GM12875 (cell line): ENCODE measurements around the gene ATP8A2.

Experiments used
- H3K4me3 ChIP-seq: one replicate; pipeline ENCODE4 v1.5.1; 2011; ENCODE audit warnings: low read depth, low read length, control low read depth
- TF ChIP-seq, protein P1 (sequence below): IDR thresholded peaks from 2 replicates; pipeline ENCODE4 v1.5.1; 2011; ENCODE audit warnings: low read depth, mild to moderate bottlenecking, control low read depth, inconsistent platforms, low read length, moderate library complexity, borderline replicate concordance; ENCODE audit not compliant: insufficient read depth

The ATP8A2 gene

DNA sequence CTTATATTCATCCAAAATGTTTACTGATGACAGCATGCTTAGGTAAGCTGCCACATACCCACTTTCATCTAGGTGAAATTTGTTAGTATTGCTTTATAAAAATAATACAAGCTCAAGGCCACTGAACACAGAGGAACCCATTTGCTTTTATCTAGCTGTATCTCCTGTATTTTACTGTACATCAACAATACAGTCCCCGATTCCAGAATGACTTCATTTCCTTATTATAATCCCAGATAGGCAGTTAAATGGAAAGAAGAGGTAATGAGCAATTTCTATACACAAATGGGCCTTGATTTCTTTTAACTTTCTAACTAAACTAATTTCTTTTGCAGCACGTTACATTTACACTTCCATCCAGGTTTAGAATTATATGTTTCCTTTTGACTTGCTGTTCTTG, 593.8 kb downstream of the ATP8A2 start:
- TF ChIP-seq, protein P1, sequence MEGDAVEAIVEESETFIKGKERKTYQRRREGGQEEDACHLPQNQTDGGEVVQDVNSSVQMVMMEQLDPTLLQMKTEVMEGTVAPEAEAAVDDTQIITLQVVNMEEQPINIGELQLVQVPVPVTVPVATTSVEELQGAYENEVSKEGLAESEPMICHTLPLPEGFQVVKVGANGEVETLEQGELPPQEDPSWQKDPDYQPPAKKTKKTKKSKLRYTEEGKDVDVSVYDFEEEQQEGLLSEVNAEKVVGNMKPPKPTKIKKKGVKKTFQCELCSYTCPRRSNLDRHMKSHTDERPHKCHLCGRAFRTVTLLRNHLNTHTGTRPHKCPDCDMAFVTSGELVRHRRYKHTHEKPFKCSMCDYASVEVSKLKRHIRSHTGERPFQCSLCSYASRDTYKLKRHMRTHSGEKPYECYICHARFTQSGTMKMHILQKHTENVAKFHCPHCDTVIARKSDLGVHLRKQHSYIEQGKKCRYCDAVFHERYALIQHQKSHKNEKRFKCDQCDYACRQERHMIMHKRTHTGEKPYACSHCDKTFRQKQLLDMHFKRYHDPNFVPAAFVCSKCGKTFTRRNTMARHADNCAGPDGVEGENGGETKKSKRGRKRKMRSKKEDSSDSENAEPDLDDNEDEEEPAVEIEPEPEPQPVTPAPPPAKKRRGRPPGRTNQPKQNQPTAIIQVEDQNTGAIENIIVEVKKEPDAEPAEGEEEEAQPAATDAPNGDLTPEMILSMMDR, result no peak
- H3K4me3 ChIP-seq, result no peak overlapping the region

DNA sequence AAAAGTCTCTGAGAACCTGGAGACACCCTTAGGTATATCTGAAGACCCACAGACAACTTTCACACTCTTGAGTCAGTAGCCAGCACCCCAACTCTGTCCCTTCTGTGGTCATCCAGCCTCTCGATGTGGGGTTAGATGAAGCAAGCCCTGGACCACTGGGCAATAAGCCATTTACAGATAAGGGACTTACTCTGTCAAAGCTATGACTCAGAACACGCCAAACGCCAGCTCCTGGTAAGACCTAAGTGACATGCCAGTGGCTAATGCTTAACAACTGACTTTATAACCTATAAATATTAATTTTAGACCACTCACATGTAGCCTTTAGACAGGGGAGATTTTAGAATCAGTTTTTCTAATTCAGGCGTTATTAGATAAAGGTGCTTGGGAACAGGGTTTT, 594.3 kb downstream of the ATP8A2 start:
- no peak overlapping the region for H3K4me3 ChIP-seq
- TF ChIP-seq, protein P1, result no peak

GRCh38 chr13:25967144-25967543, 595.4 kb downstream of the ATP8A2 start:
- TF ChIP-seq, protein P1, result no peak
- H3K4me3 ChIP-seq, result no peak overlapping the region

DNA sequence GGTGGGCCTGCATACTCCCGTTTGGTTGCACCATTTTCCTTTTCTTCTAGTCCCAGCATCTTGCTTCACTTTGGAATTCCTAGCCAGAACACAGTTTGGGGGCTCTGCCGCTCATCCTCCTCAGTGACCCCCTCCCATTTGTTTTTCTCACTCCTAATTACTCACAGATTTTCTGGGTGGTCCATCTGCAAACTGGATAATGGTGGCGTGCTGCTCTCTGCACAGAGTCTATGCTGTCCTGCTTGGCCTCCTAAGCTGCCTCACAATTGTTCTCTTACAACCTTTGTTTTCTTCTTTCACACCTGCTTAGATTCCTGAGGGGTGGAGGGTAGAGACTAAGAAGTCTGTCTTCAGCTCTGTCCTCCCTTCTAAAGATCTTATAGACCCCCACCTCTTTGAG, 599.3 kb downstream of the ATP8A2 start:
- TF ChIP-seq, protein P1, result no peak
- no peak overlapping the region for H3K4me3 ChIP-seq

DNA sequence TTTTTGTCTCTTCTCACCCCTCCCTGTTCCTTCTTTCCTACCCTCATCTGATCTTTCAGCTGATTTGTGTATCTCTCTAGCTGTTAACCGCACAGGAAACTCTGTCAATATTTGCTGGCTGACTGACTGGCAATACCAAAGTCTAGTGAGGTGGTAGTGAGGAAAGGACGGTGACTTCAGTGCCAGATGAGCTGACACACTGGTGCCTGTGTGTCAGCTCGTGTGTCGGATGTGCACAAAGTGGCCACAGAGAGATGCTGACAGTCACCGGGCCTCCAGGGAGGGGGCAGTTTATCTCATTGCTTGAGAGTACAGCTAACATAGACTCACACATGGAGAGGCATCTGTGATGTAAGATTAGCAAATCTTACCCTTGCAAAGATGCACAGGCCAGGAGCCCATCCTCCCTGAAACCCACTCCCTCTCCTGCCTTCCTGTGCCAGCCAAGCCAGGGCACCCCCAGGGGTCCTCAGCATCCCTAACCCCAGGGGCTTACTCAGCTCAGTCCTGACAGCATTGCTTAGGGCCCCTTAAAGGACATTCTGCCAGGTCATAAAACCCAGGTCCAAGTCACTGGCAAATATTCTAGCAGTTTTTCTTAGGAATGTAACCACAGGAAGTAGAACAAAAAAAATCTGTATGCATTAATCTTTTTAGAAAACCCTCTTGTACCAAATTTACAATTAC, 599.8 kb downstream of the ATP8A2 start:
- TF ChIP-seq, protein P1, result no peak
- no peak overlapping the region for H3K4me3 ChIP-seq

DNA sequence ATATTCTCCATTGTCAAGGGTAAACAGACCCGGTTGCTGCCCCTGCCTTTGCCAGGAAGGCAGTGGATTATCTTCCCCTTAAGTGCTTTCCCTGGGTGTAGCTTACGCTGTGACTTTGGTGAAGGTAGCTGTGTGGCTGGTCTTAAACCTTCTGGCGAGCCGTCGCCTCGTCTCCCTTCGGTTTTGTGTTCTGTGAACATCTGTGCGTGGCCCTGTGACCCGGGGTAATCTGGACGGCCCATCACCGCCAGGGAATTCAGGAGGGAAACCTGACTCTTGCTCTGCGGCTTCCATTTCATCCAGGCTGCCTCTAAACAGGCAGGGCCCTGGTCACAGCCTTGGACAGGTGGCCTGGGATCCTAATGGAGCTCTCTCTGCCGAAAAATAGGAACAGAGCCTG, 601.3 kb downstream of the ATP8A2 start:
- TF ChIP-seq, protein P1, result no peak
- no peak overlapping the region for H3K4me3 ChIP-seq

DNA sequence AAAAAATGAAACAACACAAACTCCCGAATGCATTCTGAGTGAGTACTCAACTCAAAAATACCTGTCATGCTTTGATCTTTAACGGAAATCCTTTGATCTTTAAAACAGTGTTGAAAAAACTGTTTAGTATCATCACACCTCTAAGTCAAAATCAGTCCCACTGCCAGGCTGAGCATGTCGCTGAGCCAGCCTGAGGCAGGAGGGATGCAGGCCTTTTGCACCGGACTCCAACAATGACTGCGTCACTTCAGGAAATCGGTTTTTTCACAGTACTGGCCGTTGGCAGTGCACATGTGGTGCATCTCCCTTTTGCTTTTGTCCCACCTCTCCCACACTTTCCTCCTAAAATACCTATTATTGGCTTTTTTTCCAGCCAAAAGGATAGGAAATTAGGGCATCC, 601.8 kb downstream of the ATP8A2 start:
- TF ChIP-seq, protein P1, result no peak
- H3K4me3 ChIP-seq, result no peak overlapping the region
